Rectal smooth muscle tissue (tissue), 1 donor: Measurements from ENCODE around the gene POU3F1.

Experiments used
- H3K27ac ChIP-seq: one replicate; pipeline ENCODE4 v1.7.0; 2013; ENCODE audit warnings: low read depth, low read length, inconsistent platforms
- H3K27me3 ChIP-seq: one replicate; pipeline ENCODE4 v1.7.0; 2013; ENCODE audit warnings: low read length; ENCODE audit not compliant: control insufficient read depth, insufficient read depth
- H3K36me3 ChIP-seq: one replicate; pipeline ENCODE4 v1.7.0; 2013; ENCODE audit warnings: low read length; ENCODE audit not compliant: control insufficient read depth, insufficient read depth
- H3K4me1 ChIP-seq: one replicate; pipeline ENCODE4 v1.7.0; 2013; ENCODE audit warnings: low read length; ENCODE audit not compliant: control insufficient read depth, insufficient read depth
- H3K4me3 ChIP-seq: one replicate; pipeline ENCODE4 v1.7.0; 2013; ENCODE audit warnings: low read length
- H3K9ac ChIP-seq: one replicate; pipeline ENCODE4 v1.7.0; 2013; ENCODE audit warnings: low read length

Gene POU3F1

DNA sequence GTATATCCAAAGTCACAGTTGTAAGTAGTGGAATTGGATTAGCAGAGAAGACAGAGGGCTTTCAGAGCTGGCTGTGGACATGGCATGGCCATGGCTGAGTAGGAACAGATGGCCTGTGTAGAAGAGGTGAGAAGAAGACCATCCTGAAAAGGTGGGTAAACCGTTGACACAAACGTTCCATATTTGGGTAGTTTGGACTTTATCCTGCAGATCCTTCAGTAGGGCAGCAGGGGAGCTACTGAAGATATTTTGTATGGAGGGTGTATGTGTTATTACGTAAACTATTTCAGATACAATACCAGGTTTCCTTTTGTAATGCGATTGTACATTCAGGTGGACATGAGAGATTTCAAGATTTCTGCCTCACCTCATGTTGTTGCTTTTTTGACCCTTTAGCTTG, 32.4 kb downstream of the POU3F1 start:
- Histone ChIP-seq H3K36me3 (peaks cover 14% of the 10 kb centered on the region), H3K4me1 (peaks cover 40% of the 10 kb centered on the region), H3K4me3 (peak overlapping the region; percentile 87), H3K9ac (no peak overlapping the region), H3K27me3 (no peaks in the 10 kb centered on the region), H3K27ac (peak overlapping the region; percentile 27)

DNA sequence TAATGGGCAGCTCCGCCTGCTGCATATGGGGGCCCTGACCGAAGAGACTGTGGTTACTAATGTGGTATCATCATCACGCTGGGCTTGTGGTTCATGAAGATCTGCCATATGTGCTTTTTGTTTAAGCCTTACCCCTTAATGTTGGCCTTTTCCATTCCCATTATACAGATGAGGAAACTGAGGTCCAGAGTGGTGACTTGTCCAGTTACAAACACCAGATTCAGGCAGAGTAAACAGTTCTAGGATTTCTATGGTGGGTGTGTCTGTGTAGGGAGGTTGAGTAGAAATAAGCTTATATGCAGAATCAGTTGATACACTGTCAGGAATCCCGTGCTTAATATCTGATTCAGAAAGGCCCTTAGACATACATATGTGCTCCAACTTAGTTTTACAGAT, 33.4 kb downstream of the POU3F1 start:
- H3K9ac ChIP-seq, result peak overlapping the region; percentile 77
- peak overlapping the region; percentile 87 for H3K4me3 ChIP-seq
- H3K27me3 ChIP-seq, result no peaks in the 10 kb centered on the region
- H3K4me1 ChIP-seq, result peaks cover 38% of the 10 kb centered on the region
- H3K36me3 ChIP-seq, result peaks cover 6% of the 10 kb centered on the region
- peak overlapping the region; percentile 96 for H3K27ac ChIP-seq

DNA sequence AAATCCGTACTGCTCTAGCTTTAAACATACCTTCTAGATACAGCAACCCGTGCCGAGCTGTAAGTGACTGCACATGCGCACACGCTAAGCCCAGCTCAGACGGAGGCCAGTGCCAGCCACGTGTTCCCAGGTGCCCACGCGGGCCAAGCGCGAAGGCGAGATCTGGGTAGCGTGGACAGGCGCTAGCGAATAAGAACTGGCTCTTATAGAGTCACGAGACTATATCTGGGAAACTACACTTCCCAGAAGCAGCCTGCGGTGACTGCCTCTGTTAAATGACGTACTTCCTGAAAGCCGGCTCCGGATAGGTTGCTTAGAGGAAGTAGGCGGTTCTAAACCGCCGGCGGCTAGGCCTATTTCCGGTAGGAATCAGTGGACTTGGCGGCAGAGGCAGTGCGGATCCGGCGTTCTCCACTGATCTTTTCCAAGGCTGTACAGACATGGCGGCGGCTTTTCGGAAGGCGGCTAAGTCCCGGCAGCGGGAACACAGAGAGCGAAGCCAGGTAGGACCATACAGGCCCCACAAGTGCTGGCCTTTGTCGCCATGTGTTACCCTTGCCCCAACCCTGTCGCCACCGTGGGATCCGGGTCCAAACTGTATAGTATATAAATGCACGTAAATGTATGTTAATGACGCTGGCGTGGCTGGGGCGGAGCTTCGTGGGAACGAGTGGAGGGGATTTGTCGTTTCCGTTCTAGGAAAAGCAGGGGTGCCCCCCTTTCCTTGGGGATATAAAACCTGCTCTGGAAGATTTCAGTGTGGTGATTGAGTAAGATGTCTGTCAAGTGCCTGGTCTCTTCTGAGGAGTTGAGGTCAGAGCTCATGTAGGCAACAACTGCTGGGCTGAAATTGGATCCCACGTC, 34.0 kb downstream of the POU3F1 start, which contains the start of gene UTP11:
Gene UTP11, plus strand, starts transcription at position 372 of the 864 bp plus-strand sequence. Its CDS starts 69 bp downstream, at position 441.
- H3K4me1 ChIP-seq, result peaks cover 36% of the 10 kb centered on the region

DNA sequence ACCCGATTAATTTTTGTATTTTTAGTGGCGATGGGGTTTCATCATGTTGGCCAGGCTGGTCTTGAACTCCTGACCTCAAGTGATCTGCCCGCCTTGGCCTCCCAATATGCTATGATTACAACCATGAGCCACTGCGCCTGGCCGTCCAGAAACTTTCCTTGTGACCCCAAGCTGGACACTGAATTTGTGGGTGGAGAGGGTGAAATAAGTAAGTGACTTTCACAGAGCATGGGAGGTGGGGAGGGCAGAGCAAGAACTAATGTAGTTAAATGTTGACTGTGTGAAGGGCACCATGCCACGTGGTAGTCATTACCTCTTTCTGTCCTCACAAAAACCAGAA, 36.8 kb downstream of the POU3F1 start:
- Histone ChIP-seq H3K27ac (no peak overlapping the region), H3K4me1 (peaks cover 15% of the 10 kb centered on the region), H3K36me3 (no peaks in the 10 kb centered on the region), H3K9ac (no peak overlapping the region), H3K4me3 (no peak overlapping the region), H3K27me3 (peaks cover 2% of the 10 kb centered on the region)

More for the DNA sequence above, 34.0 kb downstream of the POU3F1 start, which contains the start of gene UTP11:
- H3K36me3 ChIP-seq, result no peaks in the 10 kb centered on the region
- H3K27ac ChIP-seq, result peak within 1 kb of the TSS; percentile 96
- H3K9ac ChIP-seq, result peak within 1 kb of the TSS; percentile 77
- H3K4me3 ChIP-seq, result peak within 1 kb of the TSS; percentile 87
- H3K27me3 ChIP-seq, result no peaks in the 10 kb centered on the region

DNA sequence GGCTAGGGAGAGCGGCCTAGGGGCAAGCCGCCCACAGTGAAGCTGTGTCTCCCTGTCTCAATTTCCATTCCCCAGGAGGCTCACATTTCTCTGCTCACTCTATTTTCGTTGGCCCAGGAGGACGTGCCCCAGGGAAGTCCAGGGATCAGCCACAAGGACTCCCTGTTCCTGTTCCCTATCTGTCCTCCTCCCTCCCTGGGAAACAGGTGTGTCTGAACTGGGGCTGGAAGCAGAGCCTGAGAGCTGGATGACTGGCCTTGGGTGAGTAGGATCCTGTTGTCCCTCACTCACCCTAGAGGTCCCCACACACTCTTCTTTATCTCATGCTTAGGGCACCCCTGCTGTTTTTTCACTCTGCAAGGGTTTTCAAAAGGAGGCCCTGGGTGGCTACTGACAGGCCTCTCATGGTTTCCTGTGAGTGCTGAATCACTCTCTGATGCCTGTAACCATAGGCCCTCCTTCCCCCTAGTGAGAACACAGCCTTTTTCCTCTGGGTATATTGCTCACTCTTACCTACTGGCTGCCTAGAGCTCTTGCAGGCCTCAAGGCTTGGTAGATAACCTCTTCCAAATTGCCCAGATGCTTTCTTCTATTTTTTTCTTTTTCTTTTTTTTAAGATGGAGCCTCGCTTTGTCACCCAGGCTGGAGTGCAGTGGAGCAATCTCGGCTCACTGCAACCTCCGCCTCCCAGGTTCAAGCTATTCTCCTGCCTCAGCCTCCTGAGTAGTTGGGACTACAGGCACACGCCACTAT, 37.3 kb downstream of the POU3F1 start:
- H3K27ac ChIP-seq, result no peak overlapping the region
- peaks cover 4% of the 10 kb centered on the region for H3K27me3 ChIP-seq
- H3K36me3 ChIP-seq, result no peaks in the 10 kb centered on the region
- no peak overlapping the region for H3K9ac ChIP-seq
- H3K4me1 ChIP-seq, result peaks cover 12% of the 10 kb centered on the region
- no peak overlapping the region for H3K4me3 ChIP-seq

DNA sequence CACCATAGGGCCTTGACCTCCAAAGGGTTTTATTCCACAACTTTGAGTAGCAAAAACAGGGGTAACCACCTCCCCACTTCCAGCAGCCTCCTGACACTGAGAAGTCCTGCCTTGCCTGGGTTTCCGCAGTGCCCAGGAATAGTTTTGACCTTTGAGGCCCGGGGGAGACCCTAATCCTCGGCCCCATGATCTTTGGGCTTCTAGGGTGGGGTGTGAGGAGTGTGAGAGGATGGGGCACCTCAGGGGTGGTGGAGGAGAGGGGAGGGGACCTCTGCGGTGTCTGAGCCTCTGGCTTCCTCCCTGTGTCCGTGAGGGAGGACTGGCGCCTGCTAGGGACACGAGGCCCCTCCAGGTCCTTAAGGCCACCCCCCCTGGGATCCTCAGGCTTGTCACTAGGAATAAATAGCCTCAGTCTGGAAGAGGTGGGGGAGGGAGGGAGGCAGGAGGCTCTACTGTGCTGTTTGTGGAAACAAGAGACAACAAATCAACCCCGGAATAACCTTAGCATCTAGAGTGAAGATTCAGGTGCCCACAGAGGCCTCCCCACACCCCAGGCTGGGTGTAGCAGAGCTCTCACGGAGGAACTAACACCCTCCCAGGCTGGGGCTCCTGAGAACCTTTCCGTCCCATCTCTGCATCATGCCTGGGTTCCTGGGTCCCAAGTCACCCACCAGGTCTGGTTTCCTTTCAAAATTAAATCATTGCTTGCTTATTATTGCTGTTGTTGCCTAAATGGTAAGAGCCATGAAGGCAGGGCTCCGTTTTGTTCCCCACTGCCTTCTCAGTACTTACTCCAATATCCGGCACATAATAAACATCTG, 40.4 kb downstream of the POU3F1 start:
- peaks cover 4% of the 10 kb centered on the region for H3K27me3 ChIP-seq
- H3K4me3 ChIP-seq, result peak overlapping the region; percentile 48
- peaks cover 18% of the 10 kb centered on the region for H3K4me1 ChIP-seq
- H3K27ac ChIP-seq, result peak overlapping the region; percentile 85
- H3K9ac ChIP-seq, result peak overlapping the region; percentile 40
- no peaks in the 10 kb centered on the region for H3K36me3 ChIP-seq

DNA sequence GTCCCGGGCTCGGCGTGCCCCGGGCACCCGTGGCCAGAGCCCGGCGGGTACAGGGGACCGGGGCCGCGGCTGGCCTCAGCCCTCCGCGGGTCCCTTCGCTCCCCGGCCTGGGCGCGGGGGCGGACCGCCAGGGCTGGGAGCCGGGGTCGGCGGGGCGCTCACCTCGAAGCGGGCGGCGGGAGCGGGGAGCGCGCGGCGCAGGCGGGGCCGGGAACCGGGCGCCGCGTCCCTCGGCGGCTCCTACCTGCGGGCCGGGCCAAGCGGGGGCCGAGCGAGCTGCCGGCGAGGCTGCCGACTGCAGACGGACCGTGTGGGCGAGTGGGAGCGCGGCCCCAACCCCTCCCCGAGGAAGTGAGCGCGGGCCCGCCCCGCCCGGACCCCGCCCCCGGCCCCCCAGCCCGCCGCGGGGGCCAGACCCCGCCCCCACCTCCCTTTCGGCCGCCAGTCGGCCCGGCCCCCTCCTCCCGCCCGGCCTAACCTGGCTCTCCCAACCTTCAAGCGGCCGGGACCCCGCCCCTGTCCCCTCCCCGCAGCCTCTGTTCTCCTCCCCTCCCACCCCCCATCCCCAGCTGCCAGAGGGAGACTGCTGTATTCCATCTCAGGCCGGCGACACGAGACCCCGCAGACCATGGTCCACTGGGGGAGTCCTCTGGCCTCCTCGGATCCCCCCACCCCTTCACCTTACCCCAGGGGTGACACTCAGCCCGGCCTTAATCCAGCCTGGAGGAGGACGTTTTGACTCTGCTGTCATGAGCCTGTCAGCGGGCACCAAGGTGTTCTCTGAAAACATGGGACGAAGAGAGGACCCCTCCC, 41.2 kb downstream of the POU3F1 start, which contains the start of gene FHL3:
Gene FHL3, minus strand, starts transcription at position 320 of the 813 bp plus-strand sequence. CDS start 6,102 bp downstream, outside the sequence.
- Histone ChIP-seq H3K4me1 (peaks cover 26% of the 10 kb centered on the region), H3K27me3 (peaks cover 4% of the 10 kb centered on the region), H3K27ac (peak within 1 kb of the TSS; percentile 90), H3K36me3 (no peaks in the 10 kb centered on the region), H3K4me3 (peak within 1 kb of the TSS; percentile 66), H3K9ac (peak within 1 kb of the TSS; percentile 50)

DNA sequence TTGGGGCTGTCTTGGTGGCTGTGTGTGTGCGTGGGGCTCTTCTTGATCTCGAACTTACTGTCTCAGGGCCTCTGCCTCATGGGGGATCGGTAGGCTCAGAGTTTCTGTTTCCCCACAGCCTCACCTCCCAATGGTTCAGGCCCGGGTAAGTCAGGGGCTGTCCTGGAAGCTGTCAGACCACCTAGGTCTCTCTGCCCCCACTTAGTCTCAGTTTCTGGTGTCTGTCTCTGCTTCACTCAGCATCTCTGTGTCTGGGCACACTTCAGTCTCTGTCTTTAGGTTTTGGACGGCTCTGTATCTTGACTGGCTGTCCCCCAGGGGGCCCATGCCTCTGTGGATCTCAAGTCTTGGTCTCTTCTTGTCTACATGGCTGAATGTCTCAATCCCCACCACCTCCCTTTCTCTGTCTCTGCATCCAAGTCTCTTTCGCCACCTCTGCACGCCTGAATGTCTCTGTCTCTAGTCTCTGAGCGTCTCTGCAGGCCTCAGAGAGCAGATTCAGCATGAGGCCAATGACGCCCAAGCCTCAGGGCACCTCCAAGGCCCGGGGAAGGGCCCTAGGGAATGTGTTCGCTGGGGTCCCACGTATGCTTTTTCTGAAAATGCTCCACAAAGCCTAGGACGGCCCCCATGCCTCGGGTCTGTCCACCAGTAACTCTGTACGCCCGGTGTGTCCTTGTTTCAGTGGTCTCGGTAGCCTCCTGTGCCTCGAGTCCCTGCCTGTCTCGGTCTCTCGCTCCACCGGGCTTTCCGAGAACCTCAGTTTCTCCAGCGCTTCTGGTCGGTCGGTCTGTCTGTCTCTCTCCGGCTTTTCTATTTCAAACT, 42.1 kb downstream of the POU3F1 start:
- peak overlapping the region; percentile 50 for H3K9ac ChIP-seq
- no peaks in the 10 kb centered on the region for H3K36me3 ChIP-seq
- H3K27me3 ChIP-seq, result peaks cover 4% of the 10 kb centered on the region
- peak overlapping the region; percentile 66 for H3K4me3 ChIP-seq
- H3K4me1 ChIP-seq, result peaks cover 35% of the 10 kb centered on the region
- peak overlapping the region; percentile 90 for H3K27ac ChIP-seq

DNA sequence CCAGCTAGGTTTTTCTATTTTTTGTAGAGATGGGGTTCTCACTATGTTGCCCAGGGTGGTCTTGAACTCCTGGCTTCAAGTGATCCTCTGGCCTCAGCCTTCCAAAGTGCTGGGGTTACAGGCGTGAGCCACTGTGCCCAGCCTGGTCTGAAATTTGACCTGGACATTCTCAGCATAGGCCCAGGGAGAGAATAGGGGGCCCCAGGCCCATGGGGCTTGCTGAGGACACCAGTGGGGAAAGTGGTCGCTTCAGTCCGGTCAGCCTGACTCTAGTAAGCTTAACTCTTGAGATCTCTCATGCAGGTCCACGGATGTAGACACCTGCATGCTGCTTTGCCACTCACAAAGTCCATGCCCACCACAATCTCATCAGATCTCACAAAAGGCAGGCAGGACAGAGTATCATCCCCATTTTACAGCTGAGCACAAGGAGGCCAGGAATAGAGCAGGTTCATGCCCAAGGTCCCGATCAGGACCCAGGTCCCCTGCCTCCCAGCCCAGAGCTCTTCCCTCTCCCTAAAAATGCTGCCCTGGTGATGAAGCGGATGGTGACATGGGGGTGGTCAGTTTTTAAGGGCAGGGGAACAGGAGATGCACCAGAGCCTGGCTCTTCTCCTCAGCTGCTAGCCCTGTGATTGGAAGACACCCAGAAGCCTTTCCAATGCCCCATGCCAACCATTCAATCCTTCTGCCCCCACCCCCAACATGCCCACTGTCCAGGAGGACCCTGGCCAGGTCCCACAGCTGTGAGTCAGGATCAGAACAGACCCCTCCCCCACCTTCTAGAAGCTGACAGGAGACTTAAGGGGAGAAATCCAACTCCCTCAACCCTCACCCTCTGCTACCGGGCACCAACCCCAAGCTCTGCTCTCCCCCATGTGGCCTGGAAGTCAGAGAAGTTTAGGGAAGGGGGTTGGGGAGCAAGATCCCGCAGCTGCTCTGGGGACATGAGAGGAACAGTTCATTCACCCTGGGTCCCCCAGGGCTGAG, 43.0 kb downstream of the POU3F1 start:
- Histone ChIP-seq H3K4me3 (peak overlapping the region; percentile 66), H3K9ac (peak overlapping the region; percentile 50), H3K27me3 (peaks cover 4% of the 10 kb centered on the region), H3K27ac (peak overlapping the region; percentile 90), H3K36me3 (peaks cover under 1% of the 10 kb centered on the region), H3K4me1 (peaks cover 44% of the 10 kb centered on the region)
